ENCODE measurements around the gene EHBP1.

DNA sequence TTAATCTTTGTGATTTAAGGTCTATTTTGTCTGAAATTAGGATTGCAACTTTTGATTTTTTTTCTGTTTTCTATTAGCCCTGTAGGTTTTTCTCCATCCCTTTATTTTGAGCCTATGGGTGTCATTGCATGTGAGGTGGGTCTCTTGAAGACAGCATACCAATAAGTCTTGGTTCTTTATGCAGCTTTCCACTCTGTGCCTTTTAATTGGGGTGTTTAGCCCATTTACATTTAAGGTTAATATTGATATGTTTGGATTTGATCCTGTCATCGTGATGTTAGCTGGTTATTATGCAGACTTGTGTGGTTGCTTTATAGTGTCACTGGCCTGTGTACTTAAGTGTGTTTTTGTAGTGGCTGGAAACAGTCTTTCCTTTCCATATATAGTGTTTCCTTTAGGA is 17.7 kb downstream of the EHBP1 start:
- TF ChIP-seq POLR2AphosphoS5 (IDR thresholded peaks at IDR 0.05) (no peak), EP300 (IDR thresholded peaks at IDR 0.05) (no peak), POLR2A (IDR thresholded peaks at IDR 0.05) (no peak)

All from suprapubic skin (tissue), 4 donors.